OCI-M1 (cell line): ENCODE measurements around the gene PCNX4.

Experiments used
- DNase-seq: peaks from one replicate; lab custom pipeline; 2025; lab: John Stamatoyannopoulos, UW

Gene PCNX4

DNA sequence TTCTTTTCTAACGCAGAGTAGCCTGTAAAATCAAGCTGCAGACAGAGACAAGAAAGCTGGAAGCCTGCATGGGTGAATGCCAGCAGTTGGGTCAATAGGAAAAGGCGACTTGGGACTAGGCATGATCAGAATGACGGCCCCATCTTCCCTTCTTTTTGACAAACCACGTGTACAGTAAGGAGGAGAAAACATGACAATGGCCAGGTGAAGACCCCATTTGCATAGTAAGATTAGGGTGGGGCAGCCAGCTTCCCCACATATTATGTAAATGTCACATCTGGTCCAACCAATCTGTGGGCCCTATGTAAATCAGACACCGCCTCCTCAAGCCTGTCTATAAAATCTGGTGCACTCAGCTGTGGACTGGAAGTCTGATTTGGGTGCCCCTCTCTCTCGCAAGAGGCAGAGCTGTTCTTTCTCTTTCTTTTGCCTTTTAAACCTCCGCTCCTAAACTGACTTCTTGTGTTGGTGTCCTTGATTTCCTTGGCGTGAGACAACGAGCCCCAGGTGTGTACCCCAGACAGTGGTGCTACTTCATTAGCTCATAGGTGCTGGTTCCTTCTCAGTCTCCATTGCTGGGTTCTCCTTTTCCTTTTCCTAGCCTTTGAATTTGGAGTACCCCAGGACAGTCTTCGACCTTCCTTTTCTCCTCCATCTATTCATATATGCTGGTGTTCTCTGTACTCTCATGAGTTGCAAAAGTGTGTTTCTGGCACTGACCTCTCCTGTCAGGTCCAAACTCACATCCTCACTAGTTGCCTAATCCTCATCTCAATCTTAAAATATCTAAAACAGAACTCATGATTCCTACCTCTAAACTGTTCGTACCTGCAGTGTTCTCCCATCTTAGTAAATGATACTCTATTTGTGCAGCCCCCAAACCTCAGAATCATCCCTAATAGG lies 82.9 kb downstream of the PCNX4 start:
- peak; percentile 9 for DNase-seq

DNA sequence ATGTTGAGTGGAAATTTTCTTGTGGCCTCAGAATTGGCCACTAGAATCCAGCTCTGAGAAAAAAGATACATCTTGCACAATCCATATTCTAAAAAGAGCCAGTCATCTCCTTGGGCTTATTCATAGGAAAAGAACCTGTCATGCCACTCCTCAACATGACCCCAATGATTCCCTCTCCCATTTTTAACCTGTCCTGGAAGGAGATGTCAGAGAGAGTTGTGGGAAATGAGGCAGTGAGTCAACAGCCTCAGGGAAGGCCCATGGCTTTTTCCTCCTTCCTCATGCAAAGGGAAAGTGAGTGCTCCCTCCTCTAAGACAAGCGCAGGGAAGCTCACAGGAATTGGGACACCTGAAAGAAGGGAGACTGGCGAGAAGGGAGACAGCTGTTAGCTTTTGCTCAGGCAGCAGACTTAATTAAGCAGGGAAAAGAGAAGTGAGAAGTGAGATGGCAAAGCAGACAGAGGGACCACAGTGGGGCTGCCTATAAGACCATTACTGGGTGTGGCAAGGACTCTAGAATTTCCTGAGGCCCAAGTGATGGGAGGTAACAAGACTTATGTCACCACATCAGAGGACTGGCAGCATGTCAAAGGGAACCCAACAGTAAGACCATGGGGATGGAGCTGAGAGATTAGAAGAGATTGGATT lies 83.7 kb downstream of the PCNX4 start:
- no peak for DNase-seq

DNA sequence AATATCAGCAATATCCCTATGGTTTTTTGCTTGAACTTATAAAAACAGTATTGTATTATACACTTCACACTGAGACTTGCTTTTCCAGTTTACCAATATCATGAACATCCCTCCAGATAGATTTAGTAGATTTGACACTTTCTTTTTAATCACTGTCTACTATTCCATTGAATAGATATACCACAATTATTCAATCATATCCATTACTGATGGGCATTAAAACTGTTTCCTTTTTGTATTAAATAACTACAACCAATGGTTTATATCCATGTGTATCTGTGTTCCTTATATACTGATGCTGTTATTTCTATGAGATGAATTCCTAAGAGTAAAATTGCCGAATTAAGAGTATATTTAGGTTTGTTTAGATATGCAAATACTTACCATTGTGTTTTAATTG lies 86.4 kb downstream of the PCNX4 start:
- no peak for DNase-seq

GRCh38 chr14:60178820-60179219 lies 87.1 kb downstream of the PCNX4 start:
- DNase-seq = no peak

DNA sequence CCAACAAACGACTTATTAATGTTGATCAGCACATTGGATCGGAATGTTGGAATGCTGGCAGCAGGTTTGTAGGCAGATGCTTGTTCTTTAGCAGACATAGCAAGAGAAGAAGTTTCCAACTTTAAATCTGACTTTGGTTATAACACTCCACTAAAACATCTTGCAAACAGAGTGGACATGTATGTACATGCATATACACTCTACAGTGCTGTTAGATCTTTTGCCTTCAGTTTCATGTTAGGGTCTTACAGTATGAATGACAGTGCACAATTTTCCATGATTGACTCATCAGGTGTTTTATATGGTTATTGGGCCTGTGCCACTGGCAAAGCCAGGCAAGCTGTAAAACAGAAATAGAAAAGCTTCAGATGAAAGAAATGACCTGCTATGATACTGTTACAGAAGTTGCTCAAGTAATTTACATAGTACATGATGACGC lies 87.7 kb downstream of the PCNX4 start:
- DNase-seq = no peak

DNA sequence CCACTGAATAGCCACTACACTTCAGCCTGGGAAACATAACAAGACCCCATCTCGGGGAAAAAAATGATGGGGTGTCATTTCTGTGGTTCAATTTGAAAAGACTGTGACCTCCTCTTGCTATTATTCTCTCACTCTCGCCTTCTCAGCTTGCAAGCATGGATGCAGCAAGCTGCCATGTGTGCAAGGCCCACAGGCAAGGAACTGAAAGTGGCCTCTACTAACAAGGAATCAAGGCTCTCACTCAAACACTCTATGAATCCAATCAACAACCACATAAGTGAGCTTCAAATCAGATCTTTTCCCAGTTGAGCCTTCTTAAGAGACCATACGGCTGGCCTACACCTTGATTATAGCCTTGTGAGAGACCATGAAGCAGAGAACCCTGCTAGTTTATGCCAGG lies 91.4 kb downstream of the PCNX4 start:
- DNase-seq = no peak

DNA sequence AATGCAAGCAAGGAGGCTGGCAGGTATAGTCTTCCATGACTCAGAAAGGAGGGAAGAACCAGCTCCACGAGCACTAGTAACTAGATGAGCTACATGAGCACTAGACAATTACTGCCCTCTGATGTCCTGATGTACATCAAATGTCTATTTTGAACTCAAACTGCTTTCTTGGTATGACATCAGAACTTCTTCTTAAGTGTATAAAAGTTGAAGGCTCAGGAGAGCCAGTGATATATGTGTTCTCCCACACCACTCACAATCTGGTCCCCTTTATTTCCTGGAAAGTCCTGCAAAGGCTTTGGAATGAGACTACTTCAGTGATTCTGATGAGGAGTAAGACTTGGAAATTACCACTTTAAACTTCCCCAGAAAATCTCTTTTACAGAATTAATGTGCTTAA lies 92.0 kb downstream of the PCNX4 start:
- DNase-seq = peak; percentile 72

- peak; percentile 88 for DNase-seq
Measured at GRCh38 chr14:60184146-60184904, 92.6 kb downstream of the PCNX4 start.

DNA sequence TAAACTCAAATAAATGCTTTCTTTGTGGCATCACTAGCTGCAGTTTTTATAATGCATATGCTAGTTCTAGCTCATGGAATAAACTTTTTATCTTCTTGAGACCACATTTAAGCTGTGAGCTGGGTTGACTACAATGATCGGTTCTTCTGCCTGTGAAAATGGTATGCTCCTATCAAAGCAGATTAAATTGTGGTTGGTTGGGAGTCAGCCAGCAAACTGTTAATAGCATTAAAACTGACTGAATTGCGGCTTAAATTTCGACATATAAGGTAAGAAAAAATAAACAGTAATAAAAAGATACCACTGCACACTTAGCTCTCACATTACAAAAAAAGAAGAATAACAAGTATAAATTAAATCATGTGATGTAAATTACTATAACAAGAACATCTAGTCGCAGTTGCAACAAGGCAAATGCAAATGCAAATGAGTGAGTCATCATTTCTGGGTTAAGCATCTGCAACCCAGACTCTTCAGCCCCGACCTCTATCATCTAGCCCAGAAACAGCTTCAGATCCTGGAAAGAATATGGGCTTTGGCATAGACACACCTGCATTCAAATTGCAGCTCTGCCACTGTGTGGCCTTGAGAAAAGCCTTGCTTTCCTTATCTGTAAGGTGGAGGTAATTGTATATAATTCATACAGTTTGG lies 93.3 kb downstream of the PCNX4 start:
- DNase-seq = peak; percentile 58

DNA sequence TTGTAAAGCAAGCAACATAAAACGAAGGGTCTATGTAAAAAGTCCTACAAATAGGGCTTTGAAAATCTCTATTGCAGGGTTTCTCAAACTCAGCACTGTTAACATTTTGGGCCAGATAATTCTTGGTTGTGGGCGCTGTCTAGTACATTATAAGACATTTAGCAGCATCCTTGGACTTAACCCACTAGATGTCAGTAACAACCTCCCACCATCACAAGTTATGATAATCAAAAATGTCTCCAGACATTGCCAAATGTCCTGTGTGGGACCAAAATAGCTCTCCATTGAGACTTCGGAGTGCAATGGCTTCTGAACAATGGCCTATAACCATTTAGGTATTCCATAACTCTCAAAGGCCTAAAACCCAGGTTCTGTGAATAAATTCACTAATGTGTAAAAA lies 96.4 kb downstream of the PCNX4 start:
- DNase-seq = peak; percentile 61

DNA sequence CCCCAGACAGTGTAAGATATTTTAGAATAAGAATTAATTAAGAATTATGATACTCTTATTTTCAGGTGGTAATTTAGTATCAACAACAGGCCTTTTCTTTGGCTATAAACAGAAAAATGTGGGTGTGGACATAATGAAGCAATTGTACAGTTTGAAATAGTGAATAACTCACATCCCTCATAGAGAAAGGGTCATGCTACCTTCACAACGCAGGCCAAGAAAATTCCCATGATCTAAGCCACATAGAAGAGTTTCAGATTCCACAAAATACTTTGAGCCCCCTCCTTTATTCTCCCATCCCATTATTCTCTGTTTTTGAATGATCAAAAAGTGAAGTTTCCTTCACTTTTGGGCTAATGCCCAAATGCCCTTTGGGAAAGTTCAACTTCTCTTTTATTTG lies 97.0 kb downstream of the PCNX4 start:
- no peak for DNase-seq

- DNase-seq = no peak
Measured at GRCh38 chr14:60189923-60190840, 98.5 kb downstream of the PCNX4 start.

DNA sequence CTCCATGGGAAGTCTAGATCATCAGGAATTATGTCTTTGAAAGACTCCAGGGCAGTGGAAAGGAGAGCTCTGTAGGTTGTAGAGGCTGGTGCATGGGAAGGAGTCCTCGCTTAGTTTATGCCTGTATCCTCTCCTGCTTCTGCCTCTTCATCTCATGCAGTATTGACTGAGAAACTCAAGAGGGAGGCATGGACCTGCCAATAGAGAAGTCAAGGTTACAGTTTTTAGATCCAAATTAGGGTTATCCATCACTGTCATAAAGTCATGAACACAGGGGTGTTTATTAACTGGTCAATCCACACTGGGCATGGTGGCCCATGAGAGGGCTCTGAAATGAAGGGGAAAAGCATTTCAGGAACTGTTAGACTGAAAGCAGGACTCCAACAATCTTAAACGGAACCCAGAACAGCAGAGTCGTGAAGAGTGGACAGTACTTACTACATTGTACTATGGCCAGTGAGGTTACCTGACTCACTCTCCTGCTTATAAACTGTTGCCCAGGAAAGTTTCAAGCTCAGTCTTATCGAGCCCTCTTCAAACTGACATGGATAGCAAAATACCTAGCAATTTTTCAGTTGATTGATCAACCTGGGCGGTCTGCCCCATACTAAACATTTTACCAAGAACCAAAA lies 103.6 kb downstream of the PCNX4 start:
- DNase-seq = peak; percentile 36

GRCh38 chr14:60196291-60196690 lies 104.6 kb downstream of the PCNX4 start:
- DNase-seq = peak; percentile 86

DNA sequence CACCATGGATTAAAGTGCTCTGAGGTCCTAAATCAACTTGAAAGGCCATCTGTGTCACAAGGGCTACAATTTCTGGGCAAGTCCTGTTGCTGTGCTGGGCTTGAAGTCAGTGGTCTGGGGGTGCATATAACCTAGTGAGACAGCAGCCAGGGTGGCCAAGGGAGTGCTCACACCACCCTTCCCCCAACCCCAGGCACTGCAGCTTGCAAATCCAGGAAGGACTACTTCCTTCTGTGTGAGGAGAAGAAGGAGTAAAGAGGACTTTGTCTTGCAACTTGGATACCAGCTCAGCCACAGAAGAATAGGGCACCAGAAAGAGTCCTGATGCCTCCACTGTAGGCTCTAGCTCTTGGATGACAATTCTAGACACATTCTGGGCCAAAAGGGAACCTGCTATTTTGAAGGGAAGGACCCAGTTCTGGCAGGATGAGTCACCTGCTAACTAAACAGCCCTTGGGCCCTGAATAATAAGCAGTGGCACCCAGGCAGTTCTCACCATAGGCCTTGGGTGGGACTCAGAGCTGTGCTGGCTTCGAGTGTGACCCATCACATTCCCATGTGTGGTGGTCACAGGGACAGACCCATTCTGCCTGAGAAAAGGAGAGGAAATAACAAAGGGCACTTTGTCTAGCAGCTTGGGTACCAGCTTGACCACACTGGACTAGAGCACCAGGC lies 106.0 kb downstream of the PCNX4 start:
- DNase-seq = peak; percentile 47

DNA sequence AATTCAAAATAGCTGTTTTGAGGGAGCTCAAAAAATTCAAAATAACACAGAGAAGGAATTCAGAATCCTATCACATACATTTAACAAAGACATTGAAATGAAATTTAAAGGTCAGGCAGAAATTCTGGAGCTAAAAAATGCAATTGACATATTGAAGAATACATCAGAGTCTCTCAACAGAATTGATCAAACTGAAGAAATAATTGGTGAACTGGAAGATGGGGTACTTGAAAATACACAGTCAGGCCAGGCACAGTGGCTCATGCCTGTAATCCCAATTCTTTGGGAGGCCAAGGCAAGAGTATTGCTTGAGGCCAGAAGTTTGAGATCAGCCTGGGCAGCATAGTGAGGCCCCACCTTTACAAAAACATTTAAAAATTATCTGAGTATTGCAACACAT lies 107.6 kb downstream of the PCNX4 start:
- no peak for DNase-seq

- DNase-seq = peak; percentile 67
Measured at GRCh38 chr14:60204104-60204842, 112.5 kb downstream of the PCNX4 start.

GRCh38 chr14:60204843-60205774 lies 113.4 kb downstream of the PCNX4 start:
- DNase-seq = no peak
